Endothelial cell of umbilical vein (primary cell): Measurements from ENCODE around the gene HIF1AN. TPM values are rescaled to one million over a fixed set of nuclear protein-coding genes. Genes with fewer than 3 reads are reported as not detected.

Experiments used
- BruUV-seq: library from RNA; stranded (reverse); fragments of 400-500 nt; replicated peaks from 2 replicates; lab custom pipeline; 2021; lab: Mats Ljungman, UMichigan
- CTCF ChIA-PET: fragments of 300-600, 350-600 bp; sonication (Branson Sonifier 250); formaldehyde crosslinking; loops from one replicate; lab custom pipeline; 2021; ENCODE audit warnings: antibody characterized with exemption, inconsistent platforms; lab: Charles Lee
- POLR2A ChIA-PET: fragments of 300-600, 350-600 bp; sonication (Branson Sonifier 250); formaldehyde crosslinking; loops from one replicate; lab custom pipeline; 2021; ENCODE audit warnings: antibody characterized with exemption, inconsistent platforms; lab: Charles Lee
- DNase-seq: peaks from one replicate; pipeline ENCODE4 v3.0.0-alpha.2; 2011; ENCODE audit warnings: low read depth, low spot score
- FAIRE-seq: peaks from 2 replicates; lab custom pipeline; 2011; peaks lifted over from hg19 to GRCh38; lab: Jason Lieb, UNC
- H2AFZ ChIP-seq: 2 replicates; pipeline ENCODE4 v1.6.0; 2012; ENCODE audit warnings: low read depth, low read length, control low read depth, inconsistent platforms
- H3K27ac ChIP-seq: 2 replicates; pipeline ENCODE4 v1.5.1; 2011; ENCODE audit warnings: low read depth, mild to moderate bottlenecking, control low read depth, low read length, moderate library complexity; ENCODE audit not compliant: insufficient read depth
- H3K27me3 ChIP-seq, 2 experiments: 2 replicates each; pipeline versions ENCODE4 v1.6.0 to v1.6.1; 2011; ENCODE audit warnings: low read length in 2 of 2, mixed read lengths in 1 of 2; ENCODE audit not compliant: control insufficient read depth in 2 of 2, insufficient read depth in 2 of 2
- H3K36me3 ChIP-seq, 2 experiments: 2 replicates in 1 of 2; 3 replicates in 1 of 2; pipeline ENCODE4 v1.5.1; 2011; ENCODE audit warnings: low read length in 2 of 2, mild to moderate bottlenecking in 1 of 2, moderate library complexity in 1 of 2; ENCODE audit not compliant: control insufficient read depth in 2 of 2, insufficient read depth in 2 of 2; ENCODE audit errors: extremely low read depth in 1 of 2
- H3K4me1 ChIP-seq: 3 replicates; pipeline ENCODE4 v1.5.1; 2011; ENCODE audit warnings: mild to moderate bottlenecking, low read length; ENCODE audit not compliant: control insufficient read depth, insufficient read depth; ENCODE audit errors: extremely low read depth
- H3K4me2 ChIP-seq: 2 replicates; pipeline ENCODE4 v1.6.1; 2011; ENCODE audit warnings: low read length, control low read depth, mixed read lengths; ENCODE audit not compliant: insufficient read depth
- H3K4me3 ChIP-seq, 3 experiments: fragments of 200-600 bp in 1 of 3; sonication (generic), shearing (Covaris generic) in 1 of 3; replicated peaks in 1 of 3; 2 replicates each; pipeline ENCODE4 v1.5.1; 2011 to 2016; ENCODE audit warnings: control low read depth in 3 of 3, low read length in 3 of 3, mild to moderate bottlenecking in 2 of 3, inconsistent platforms in 1 of 3, low read depth in 1 of 3, moderate library complexity in 1 of 3; ENCODE audit not compliant: insufficient read depth in 1 of 3
- H3K79me2 ChIP-seq: 2 replicates; pipeline ENCODE4 v1.6.0; 2012; ENCODE audit warnings: low read length, inconsistent platforms; ENCODE audit not compliant: control insufficient read depth, insufficient read depth
- H3K9ac ChIP-seq: replicated peaks from 2 replicates; pipeline ENCODE3; 2011; ENCODE audit warnings: low read length, control low read depth; ENCODE audit not compliant: insufficient read depth; ENCODE audit errors: extremely low read depth
- H3K9me1 ChIP-seq: replicated peaks from 3 replicates; pipeline ENCODE4 v1.6.0; 2011; ENCODE audit warnings: mild to moderate bottlenecking, low read length; ENCODE audit not compliant: control insufficient read depth, insufficient read depth; ENCODE audit errors: extremely low read depth
- H3K9me3 ChIP-seq: replicated peaks from 2 replicates; pipeline ENCODE4 v1.5.1; 2012; ENCODE audit warnings: low read length, inconsistent platforms; ENCODE audit not compliant: control insufficient read depth, insufficient read depth
- H4K20me1 ChIP-seq: replicated peaks from 2 replicates; pipeline ENCODE3; 2011; ENCODE audit warnings: mild to moderate bottlenecking, low read length; ENCODE audit not compliant: control insufficient read depth, insufficient read depth; ENCODE audit errors: extremely low read depth
- CTCF ChIP-seq, 2 donors: IDR thresholded peaks; 1 replicate in 1 of 2; 2 replicates in 1 of 2; pipeline ENCODE4 v1.5.1; 2011; ENCODE audit warnings: low read length in 2 of 2, mild to moderate bottlenecking in 2 of 2, moderate library complexity in 2 of 2, control low read depth in 1 of 2, inconsistent platforms in 1 of 2, low read depth in 1 of 2; ENCODE audit not compliant: insufficient read depth in 1 of 2; ENCODE audit errors: extremely low read depth in 1 of 2
- FOS ChIP-seq: IDR thresholded peaks from 2 replicates; pipeline ENCODE4 v1.6.1; 2011; ENCODE audit warnings: mild to moderate bottlenecking, low read length, moderate library complexity, borderline replicate concordance; ENCODE audit not compliant: insufficient read depth
- JUN ChIP-seq: IDR thresholded peaks from 2 replicates; pipeline ENCODE4 v1.6.1; 2011; ENCODE audit warnings: borderline replicate concordance, low read depth; ENCODE audit not compliant: insufficient read length, insufficient read depth
- MYC ChIP-seq: IDR thresholded peaks from one replicate; pipeline ENCODE4 v1.6.1; 2011; ENCODE audit warnings: mild to moderate bottlenecking, low read depth, low read length
- dilution Hi-C: fragments of 300-500 bp; cut with MboI; formaldehyde crosslinking; loops from one replicate; pipeline ENCODE4 v1.15.0; 2019; ENCODE audit warnings: low sequenced_read_pairs; ENCODE audit not compliant: extremely low pct_ligation_motif_present
- intact Hi-C: fragments of 100-400 bp; cut with micrococcal nuclease; formaldehyde crosslinking; loops from one replicate; pipeline ENCODE4 v1.10.0; 2022
- polyA plus RNA-seq, 4 experiments: library from polyadenylated mRNA; depleted of rRNA in 3 of 4; stranded (reverse) in 3 of 4; unstranded in 1 of 4; fragments of >200 nt; gene quantifications; 2 replicates each; pipeline versions ENCODE4 v1.2.1 to v1.2.3, GENCODE V29; 2011 to 2012; ENCODE audit warnings: missing spikeins in 1 of 4
- total RNA-seq: library from RNA; stranded (reverse); gene quantifications from 2 replicates; pipeline ENCODE4 v1.2.3, GENCODE V29; 2021

Gene HIF1AN
- total and polyA plus RNA-seq, 2 donors (not counting 3 experiments of a cell fraction or from before 2014, with no cell fraction given): 7.3 to 34.0 TPM

GRCh38 chr10:100569687-100570481 lies 34.1 kb downstream of the HIF1AN start:
- Histone ChIP-seq H3K9me3 (no peaks in the 10 kb centered on the region), H3K4me3 (no peak overlapping the region), H3K79me2 (no peaks in the 10 kb centered on the region), H3K4me1 (no peaks in the 10 kb centered on the region), H4K20me1 (no peaks in the 10 kb centered on the region), H3K4me2 (no peak overlapping the region), H3K27ac (no peak overlapping the region), H3K9me1 (no peaks in the 10 kb centered on the region), H3K27me3 (peaks cover 49% of the 10 kb centered on the region in 2 experiments), H2AFZ (no peak overlapping the region), H3K9ac (no peak overlapping the region), H3K36me3 (no peaks in the 10 kb centered on the region)
- ChIA-PET CTCF (interaction anchor here (1.0 to 1.5 kb wide), 4 partner anchors 8 to 309 kb away, joined by 3 to 4 read pairs (median 4); partner anchors contain the start of gene HIF1AN), POLR2A (interaction anchor here (0.5 kb wide), 1 partner anchor 29 kb away, joined by 5 read pairs; no protein-coding TSS in a partner anchor)
- dilution Hi-C loops (no loop called here), intact Hi-C loops (no loop called here)
- TF ChIP-seq FOS (no peak), MYC (no peak), CTCF (IDR thresholded peaks at IDR 0.05; ENCODE audit: extremely low read depth in 1 of 2, insufficient read depth in 1 of 2, low read depth in 1 of 2, low read length in 2 of 2) (no peak), JUN (no peak)
- BruUV-seq: no TSS peak
- no peak for DNase-seq
- FAIRE-seq: no peak
